Measurements from ENCODE around the gene ZNF730.
"Not testable (repeated sequence)": the region's sequence is repeated elsewhere in the genome, so short reads cannot be mapped to it uniquely, and the experiment has no call there.

Gene ZNF730

GRCh38 chr19:23116802-23117571, at the start of gene ZNF730:
ZNF730 (plus strand) TSS chr19:23117025; CDS start chr19:23117174, 149 bp downstream.
- DNase-seq (ENCODE audit: low spot score) = peak; percentile 97

- DNase-seq (ENCODE audit: low spot score) = no peak
These were observed 46.3 kb upstream of the ZNF730 start for GRCh38 chr19:23070353-23071146.

GRCh38 chr19:23071147-23071511, 45.7 kb upstream of the ZNF730 start:
- no peak for DNase-seq (ENCODE audit: low spot score)

GRCh38 chr19:23075031-23075733, 41.6 kb upstream of the ZNF730 start:
- peak; percentile 92 for DNase-seq (ENCODE audit: low spot score)

- DNase-seq (ENCODE audit: low spot score) = not testable (repeated sequence)
These were observed 39.0 kb upstream of the ZNF730 start for GRCh38 chr19:23077776-23078175.

- no peak for DNase-seq (ENCODE audit: low spot score)
These were observed 23.0 kb upstream of the ZNF730 start for GRCh38 chr19:23093832-23094231.

- DNase-seq (ENCODE audit: low spot score) = no peak
These were observed 21.4 kb upstream of the ZNF730 start for GRCh38 chr19:23095418-23095817.

GRCh38 chr19:23098286-23098685, 18.5 kb upstream of the ZNF730 start:
- DNase-seq (ENCODE audit: low spot score) = no peak

GRCh38 chr19:23098988-23099387, 17.8 kb upstream of the ZNF730 start:
- no peak for DNase-seq (ENCODE audit: low spot score)

GRCh38 chr19:23099966-23100365, 16.9 kb upstream of the ZNF730 start:
- no peak for DNase-seq (ENCODE audit: low spot score)

GRCh38 chr19:23101241-23101640, 15.6 kb upstream of the ZNF730 start:
- no peak for DNase-seq (ENCODE audit: low spot score)

- no peak for DNase-seq (ENCODE audit: low spot score)
These were observed 1.6 kb downstream of the ZNF730 start for GRCh38 chr19:23118400-23118799.

GRCh38 chr19:23134211-23134610, 17.4 kb downstream of the ZNF730 start:
- DNase-seq (ENCODE audit: low spot score) = not testable (repeated sequence)

- no peak for DNase-seq (ENCODE audit: low spot score)
These were observed 29.0 kb downstream of the ZNF730 start for GRCh38 chr19:23145617-23146415.

GRCh38 chr19:23160766-23161165, 43.9 kb downstream of the ZNF730 start:
- no peak for DNase-seq (ENCODE audit: low spot score)

- not testable (repeated sequence) for DNase-seq (ENCODE audit: low spot score)
These were observed 51.5 kb downstream of the ZNF730 start for GRCh38 chr19:23168286-23168685.

GRCh38 chr19:23183251-23183650, 66.4 kb downstream of the ZNF730 start:
- no peak for DNase-seq (ENCODE audit: low spot score)

GRCh38 chr19:23190341-23190740, 73.5 kb downstream of the ZNF730 start:
- DNase-seq (ENCODE audit: low spot score) = no peak
